H1 (cell line): ENCODE results near the gene SLC6A19. TPM values are rescaled to one million over a fixed set of nuclear protein-coding genes. Genes with fewer than 3 reads are reported as not detected.

Experiments
- CTCF ChIA-PET: fragments of 300-600 bp; sonication (Branson Sonifier 250); formaldehyde crosslinking; loops from one replicate; lab custom pipeline; 2021; ENCODE audit not compliant: partially characterized antibody; lab: Charles Lee
- POLR2A ChIA-PET: fragments of 300-600 bp; sonication (Branson Sonifier 250); formaldehyde crosslinking; loops from one replicate; lab custom pipeline; 2021; ENCODE audit warnings: inconsistent platforms; ENCODE audit not compliant: partially characterized antibody; lab: Charles Lee
- DNase-seq, 2 experiments: peaks; one replicate each; pipeline versions ENCODE4 v3.0.0 to v3.0.0-alpha.2; 2010 to 2022; ENCODE audit warnings: low spot score in 2 of 2, low read depth in 1 of 2, mixed read lengths in 1 of 2
- FAIRE-seq: peaks from 2 replicates; lab custom pipeline; 2011; peaks lifted over from hg19 to GRCh38; lab: Jason Lieb, UNC
- H2AFZ ChIP-seq: 2 replicates; pipeline ENCODE4 v1.8.1; 2012; ENCODE audit warnings: low read length, inconsistent platforms
- H2AK5ac ChIP-seq: 2 replicates; pipeline ENCODE4 v1.6.1; 2013; ENCODE audit warnings: low read depth, low read length
- H2BK120ac ChIP-seq: replicated peaks from 2 replicates; pipeline ENCODE3; 2013; ENCODE audit warnings: low read depth, low read length, inconsistent platforms
- H2BK12ac ChIP-seq: 2 replicates; pipeline ENCODE4 v1.6.1; 2013; ENCODE audit warnings: low read depth, low read length
- H2BK15ac ChIP-seq: 2 replicates; pipeline ENCODE4 v1.6.1; 2013; ENCODE audit warnings: low read length
- H2BK20ac ChIP-seq: 2 replicates; pipeline ENCODE4 v1.6.1; 2013; ENCODE audit warnings: low read length
- H2BK5ac ChIP-seq: 2 replicates; pipeline ENCODE4 v1.6.1; 2013; ENCODE audit warnings: low read depth, low read length
- H3K14ac ChIP-seq: 2 replicates; pipeline ENCODE4 v1.6.1; 2013; ENCODE audit warnings: inconsistent platforms; ENCODE audit not compliant: insufficient read length
- H3K18ac ChIP-seq: 2 replicates; pipeline ENCODE4 v1.6.1; 2013; ENCODE audit warnings: low read length; ENCODE audit errors: extremely low read depth
- H3K23ac ChIP-seq: 2 replicates; pipeline ENCODE4 v1.6.1; 2013; ENCODE audit warnings: inconsistent platforms; ENCODE audit not compliant: insufficient read length
- H3K23me2 ChIP-seq: 2 replicates; pipeline ENCODE4 v1.6.1; 2013; ENCODE audit warnings: low read depth, low read length
- H3K27ac ChIP-seq: 2 replicates; pipeline ENCODE4 v1.6.1; 2011; ENCODE audit warnings: low read depth, low read length, inconsistent platforms
- H3K27me3 ChIP-seq, 4 experiments: replicated peaks in 1 of 4; 1 replicate in 1 of 4; 2 replicates in 3 of 4; pipeline versions ENCODE4 v1.6.1 to v1.8.1; 2011 to 2013; ENCODE audit warnings: low read length in 3 of 4, mild to moderate bottlenecking in 3 of 4, inconsistent platforms in 2 of 4, mixed read lengths in 2 of 4, moderate library complexity in 1 of 4; ENCODE audit not compliant: control insufficient read depth in 3 of 4, insufficient read depth in 3 of 4; ENCODE audit errors: extremely low read depth in 1 of 4
- H3K36me3 ChIP-seq, 4 experiments: 2 replicates each; pipeline versions ENCODE4 v1.6.1 to v1.8.1; 2011 to 2013; ENCODE audit warnings: mild to moderate bottlenecking in 4 of 4, low read length in 3 of 4, moderate library complexity in 2 of 4, control low read depth in 1 of 4, inconsistent platforms in 1 of 4; ENCODE audit not compliant: insufficient read depth in 4 of 4, control insufficient read depth in 2 of 4
- H3K4ac ChIP-seq: replicated peaks from 2 replicates; pipeline ENCODE3; 2013; ENCODE audit warnings: low read length, low read depth, mixed read lengths, inconsistent platforms; ENCODE audit not compliant: insufficient read length
- H3K4me1 ChIP-seq, 4 experiments: replicated peaks in 1 of 4; 1 replicate in 1 of 4; 2 replicates in 3 of 4; pipeline versions ENCODE4 v1.6.1 to v1.8.1; 2011 to 2013; ENCODE audit warnings: low read length in 3 of 4, inconsistent platforms in 2 of 4, mixed read lengths in 1 of 4; ENCODE audit not compliant: insufficient read depth in 4 of 4, control insufficient read depth in 3 of 4
- H3K4me2 ChIP-seq, 2 experiments: 2 replicates each; pipeline versions ENCODE4 v1.6.1 to v1.8.1; 2011 to 2013; ENCODE audit warnings: low read depth in 2 of 2, low read length in 2 of 2, control low read depth in 1 of 2, inconsistent platforms in 1 of 2, mild to moderate bottlenecking in 1 of 2; ENCODE audit not compliant: insufficient read depth in 1 of 2
- H3K4me3 ChIP-seq, 4 experiments: fragments of 200-600, 300-600 bp in 1 of 4; sonication (generic), shearing (Covaris generic), sonication (Bioruptor Twin) in 1 of 4; 2 replicates each; pipeline versions ENCODE4 v1.5.1 to v1.8.1; 2011 to 2016; ENCODE audit warnings: low read length in 4 of 4, low read depth in 3 of 4, control low read depth in 2 of 4, inconsistent platforms in 2 of 4, mild to moderate bottlenecking in 2 of 4, mixed read lengths in 1 of 4, moderate library complexity in 1 of 4; ENCODE audit not compliant: insufficient read depth in 2 of 4; ENCODE audit errors: extremely low read depth in 1 of 4
- H3K56ac ChIP-seq: replicated peaks from 2 replicates; pipeline ENCODE3; 2013; ENCODE audit warnings: low read depth, mild to moderate bottlenecking, mixed read lengths, low read length, inconsistent platforms; ENCODE audit not compliant: insufficient read length
- H3K79me1 ChIP-seq: 2 replicates; pipeline ENCODE4 v1.6.1; 2013; ENCODE audit warnings: low read depth, low read length, control low read depth
- H3K79me2 ChIP-seq, 2 experiments: 2 replicates each; pipeline versions ENCODE4 v1.6.1 to v1.8.1; 2012 to 2013; ENCODE audit warnings: low read length in 2 of 2, mild to moderate bottlenecking in 2 of 2, inconsistent platforms in 1 of 2; ENCODE audit not compliant: insufficient read depth in 2 of 2, control insufficient read depth in 1 of 2
- H3K9ac ChIP-seq, 4 experiments: replicated peaks in 1 of 4; 1 replicate in 1 of 4; 2 replicates in 3 of 4; pipeline versions ENCODE4 v1.6.1 to v1.8.1; 2011 to 2013; ENCODE audit warnings: low read depth in 3 of 4, low read length in 3 of 4, control low read depth in 2 of 4, mild to moderate bottlenecking in 2 of 4, moderate library complexity in 2 of 4, inconsistent platforms in 1 of 4; ENCODE audit errors: extremely low read depth in 1 of 4
- H3K9me3 ChIP-seq, 2 experiments: 2 replicates each; pipeline versions ENCODE4 v1.6.1 to v1.8.1; 2012 to 2013; ENCODE audit warnings: mild to moderate bottlenecking in 2 of 2, moderate library complexity in 2 of 2, control low read depth in 1 of 2, inconsistent platforms in 1 of 2, low read depth in 1 of 2, low read length in 1 of 2, mixed read lengths in 1 of 2; ENCODE audit not compliant: insufficient read depth in 2 of 2
- H4K20me1 ChIP-seq, 2 experiments: replicated peaks in 1 of 2; 2 replicates each; pipeline versions ENCODE3 to v1.8.1; 2011 to 2013; ENCODE audit warnings: inconsistent platforms in 2 of 2, low read length in 2 of 2, mild to moderate bottlenecking in 1 of 2; ENCODE audit not compliant: insufficient read depth in 2 of 2, control insufficient read depth in 1 of 2
- H4K5ac ChIP-seq: 2 replicates; pipeline ENCODE4 v1.6.1; 2013; ENCODE audit warnings: low read length, low read depth, mixed read lengths, inconsistent platforms; ENCODE audit not compliant: insufficient read length
- H4K8ac ChIP-seq: 2 replicates; pipeline ENCODE4 v1.8.0; 2013; ENCODE audit warnings: mild to moderate bottlenecking, moderate library complexity, low read length, inconsistent platforms; ENCODE audit not compliant: insufficient read depth; ENCODE audit errors: extremely low read depth
- H4K91ac ChIP-seq: replicated peaks from 2 replicates; pipeline ENCODE3; 2013; ENCODE audit warnings: low read length, mixed read lengths, inconsistent platforms; ENCODE audit not compliant: insufficient read length
- BCL11A ChIP-seq, 2 experiments: IDR thresholded peaks; one replicate each; pipeline ENCODE4 v1.6.1; 2011; ENCODE audit warnings: low read depth in 2 of 2, low read length in 2 of 2, mild to moderate bottlenecking in 2 of 2
- CTCF ChIP-seq, 3 experiments: IDR thresholded peaks; 1 replicate in 2 of 3; 2 replicates in 1 of 3; pipeline versions ENCODE4 v1.5.1 to v1.6.1; 2011; ENCODE audit warnings: low read length in 3 of 3, mild to moderate bottlenecking in 3 of 3, inconsistent platforms in 2 of 3, low read depth in 1 of 3, moderate library complexity in 1 of 3; ENCODE audit not compliant: insufficient read depth in 1 of 3; ENCODE audit errors: control extremely low read depth in 1 of 3
- EZH2 ChIP-seq: fragments of 200-600 bp; sonication (generic); IDR thresholded peaks from 2 replicates; pipeline ENCODE4 v1.7.1; 2012; ENCODE audit warnings: low read depth, mild to moderate bottlenecking, moderate library complexity, low read length, inconsistent platforms; ENCODE audit not compliant: severe bottlenecking
- JUND ChIP-seq: IDR thresholded peaks from 2 replicates; pipeline ENCODE4 v1.6.1; 2011; ENCODE audit warnings: mild to moderate bottlenecking, improper control_type of control experiment, low read length
- SP1 ChIP-seq: IDR thresholded peaks from 2 replicates; pipeline ENCODE4 v1.6.1; 2011; ENCODE audit warnings: low read depth, low read length
- TAF1 ChIP-seq: IDR thresholded peaks from 2 replicates; pipeline ENCODE4 v1.6.1; 2011; ENCODE audit warnings: mild to moderate bottlenecking, low read depth, low read length
- WGBS, 2 experiments: shearing (Covaris generic) in 1 of 2; methylation state at CpG; one replicate each; pipeline versions ENCODE4 v1.1.6 to v1.1.7; 2013 to 2015; ENCODE audit warnings: low lambda C conversion rate in 2 of 2, mixed read lengths in 2 of 2, inconsistent platforms in 1 of 2, low coverage in 1 of 2, missing lambda C conversion rate in 1 of 2; ENCODE audit not compliant: insufficient replicate concordance in 2 of 2, insufficient coverage in 1 of 2, insufficient read length in 1 of 2; ENCODE audit errors: extremely low coverage in 1 of 2, missing lambda C conversion rate in 1 of 2; 5-methylcytosine and 5-hydroxymethylcytosine counted together
- polyA plus RNA-seq, 7 experiments: library from polyadenylated mRNA; depleted of rRNA in 3 of 7; stranded (reverse) in 5 of 7; unstranded in 2 of 7; fragments of >200 nt in 5 of 7; fragments of 200-250 nt in 2 of 7; gene quantifications; 1 replicate in 5 of 7; 2 replicates in 1 of 7; 4 replicates in 1 of 7; pipeline versions ENCODE4 v1.2.1 to v1.2.3, GENCODE V29; 2011 to 2013; ENCODE audit warnings: missing spikeins in 2 of 7, mixed read lengths in 2 of 7
- total RNA-seq: library from RNA; stranded (reverse); fragmentation: NEBNext Ultra II Directional; extraction: Animal tissue kit (Norgen Biotek cat#: 25700); gene quantifications from 2 replicates; pipeline ENCODE4 v1.2.1, GENCODE V29; 2021

The SLC6A19 gene
- total and polyA plus RNA-seq, 2 of the 8 experiments (the other 6 are each of a cell fraction or from before 2014, with no cell fraction given) = 0.02 TPM; not detected in 1

- 0 out of 2 replicates have a peak overlapping the region, but pooled peaks have one; percentile 39 for H2BK5ac ChIP-seq
- no peaks in the 10 kb centered on the region for H3K79me2 ChIP-seq
- FAIRE-seq (no peak), DNase-seq (no peak)
- TF ChIP-seq TAF1 = no peak
- TF ChIP-seq BCL11A (IDR thresholded peaks at IDR 0.05; ENCODE audit: low read depth in 2 of 2, low read length in 2 of 2) = no peak
- no peak for TF ChIP-seq SP1
- TF ChIP-seq CTCF (IDR thresholded peaks at IDR 0.05; ENCODE audit: control extremely low read depth in 1 of 3, insufficient read depth in 1 of 3, low read depth in 1 of 3, low read length in 3 of 3) = no peak
- no peak for TF ChIP-seq JUND
- TF ChIP-seq EZH2 = no peak
- no peak overlapping the region for H3K18ac ChIP-seq
- peaks cover 2 to 3% of the 10 kb centered on the region in 2 experiments; a peak in 3 of 4 replicates for H3K9me3 ChIP-seq
- no peak overlapping the region for H4K5ac ChIP-seq
- peaks cover 3 to 9% of the 10 kb centered on the region in 2 experiments for H4K20me1 ChIP-seq
- no peak overlapping the region for H3K23ac ChIP-seq
- no peak overlapping the region for H3K4me3 ChIP-seq
- no peak overlapping the region for H3K14ac ChIP-seq
- H3K4ac ChIP-seq = no peak overlapping the region
- H3K79me1 ChIP-seq = no peaks in the 10 kb centered on the region
- WGBS, 2 experiments = 89% methylated on average over 16 of the region's 16 CpGs; no CpG with 5 or more reads in 1 of the 2 experiments
- H3K4me2 ChIP-seq = no peak overlapping the region
- no peaks in the 10 kb centered on the region for H3K27me3 ChIP-seq
- H3K27ac ChIP-seq = no peak overlapping the region
- no peaks in the 10 kb centered on the region; a peak in 1 of 7 replicates for H3K4me1 ChIP-seq
- no peak overlapping the region for H2AFZ ChIP-seq
- no peak overlapping the region for H2BK120ac ChIP-seq
- H2BK12ac ChIP-seq = no peak overlapping the region
- H2BK15ac ChIP-seq = no peak overlapping the region
- no peak overlapping the region for H4K8ac ChIP-seq
- H3K36me3 ChIP-seq = no peaks in the 10 kb centered on the region; a peak in 1 of 8 replicates
- no peak overlapping the region for H3K56ac ChIP-seq
- ChIA-PET POLR2A (interaction anchor here (0.9 to 1.1 kb wide), 2 partner anchors 16 to 90 kb away, joined by 3 to 4 read pairs; partner anchors contain the start of gene CLPTM1L), CTCF (no interaction called here)
- H2AK5ac ChIP-seq = no peak overlapping the region
- peak overlapping the region in 1 of 4 experiments; percentile 7; a peak in 1 of 7 replicates for H3K9ac ChIP-seq
- H4K91ac ChIP-seq = no peak overlapping the region
- H3K23me2 ChIP-seq = no peaks in the 10 kb centered on the region
- H2BK20ac ChIP-seq = no peak overlapping the region
Measured at GRCh38 chr5:1255081-1255561, 53.7 kb downstream of the SLC6A19 start.
